ENCODE measurements around the gene AFF3. TPM values are rescaled to one million over a fixed set of nuclear protein-coding genes. Genes with fewer than 3 reads are reported as not detected.
"Not testable (repeated sequence)": the region's sequence is repeated elsewhere in the genome, so short reads cannot be mapped to it uniquely, and the experiment has no call there.

AFF3 gene
- total and polyA plus RNA-seq, 2 of the 8 experiments (the other 6 are each of a cell fraction or from before 2014, with no cell fraction given), result 0.27 to 3.0 TPM

DNA sequence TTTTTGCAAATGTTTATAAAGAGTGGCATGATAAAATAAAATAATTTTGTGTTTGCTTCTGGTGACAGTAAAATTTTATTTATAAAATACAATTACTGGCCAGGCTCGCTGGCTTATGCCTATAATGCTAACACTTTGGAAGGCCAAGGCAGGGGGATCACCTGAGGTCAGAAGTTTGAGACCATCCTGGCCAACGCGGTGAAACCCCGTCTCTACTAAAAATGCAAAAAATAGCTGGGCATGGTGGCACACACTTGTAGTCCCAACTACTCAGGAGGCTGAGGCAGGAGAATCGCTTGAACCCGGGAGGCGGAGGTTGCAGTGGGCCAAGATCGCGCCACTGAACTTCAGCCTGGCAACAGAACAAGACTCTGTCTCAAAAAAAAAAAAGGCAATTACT lies 480.6 kb downstream of the AFF3 start:
- H3K4me3 ChIP-seq (ENCODE audit: extremely low read depth in 1 of 4, insufficient read depth in 2 of 4, low read depth in 3 of 4, low read length in 4 of 4); H3K4ac ChIP-seq (replicated peaks; ENCODE audit: insufficient read length, low read depth, low read length); H3K23me2 ChIP-seq (ENCODE audit: low read depth, low read length); H3K27ac ChIP-seq (ENCODE audit: low read depth, low read length); H3K56ac ChIP-seq (replicated peaks; ENCODE audit: insufficient read length, low read depth, low read length); H2BK20ac ChIP-seq (ENCODE audit: low read length); H2BK12ac ChIP-seq (ENCODE audit: low read depth, low read length); H2AK5ac ChIP-seq (ENCODE audit: low read depth, low read length); H3K9me3 ChIP-seq (ENCODE audit: insufficient read depth in 2 of 2, low read depth in 1 of 2, low read length in 1 of 2); H4K5ac ChIP-seq (ENCODE audit: insufficient read length, low read depth, low read length); H3K9ac ChIP-seq (replicated peaks in 1 of 4; ENCODE audit: extremely low read depth in 1 of 4, low read depth in 3 of 4, low read length in 3 of 4); H4K20me1 ChIP-seq (replicated peaks in 1 of 2; ENCODE audit: control insufficient read depth in 1 of 2, insufficient read depth in 2 of 2, low read length in 2 of 2); H2BK15ac ChIP-seq (ENCODE audit: low read length); H2BK5ac ChIP-seq (ENCODE audit: low read depth, low read length); H2AFZ ChIP-seq (ENCODE audit: low read length); H3K79me2 ChIP-seq (ENCODE audit: control insufficient read depth in 1 of 2, insufficient read depth in 2 of 2, low read length in 2 of 2); H2BK120ac ChIP-seq (replicated peaks; ENCODE audit: low read depth, low read length); H4K8ac ChIP-seq (ENCODE audit: extremely low read depth, insufficient read depth, low read length); H3K27me3 ChIP-seq (replicated peaks in 1 of 4; ENCODE audit: control insufficient read depth in 3 of 4, extremely low read depth in 1 of 4, insufficient read depth in 3 of 4, low read length in 3 of 4); H3K4me1 ChIP-seq (replicated peaks in 1 of 4; ENCODE audit: control insufficient read depth in 3 of 4, insufficient read depth in 4 of 4, low read length in 3 of 4); DNase-seq (ENCODE audit: low read depth in 1 of 2, low spot score in 2 of 2); H3K4me2 ChIP-seq (ENCODE audit: insufficient read depth in 1 of 2, low read depth in 2 of 2, low read length in 2 of 2); H3K14ac ChIP-seq (ENCODE audit: insufficient read length); H3K79me1 ChIP-seq (ENCODE audit: low read depth, low read length); FAIRE-seq; H3K36me3 ChIP-seq (ENCODE audit: control insufficient read depth in 2 of 4, insufficient read depth in 4 of 4, low read length in 3 of 4); H3K23ac ChIP-seq (ENCODE audit: insufficient read length); POLR2A ChIA-PET (ENCODE audit: partially characterized antibody); H4K91ac ChIP-seq (replicated peaks; ENCODE audit: insufficient read length, low read length); H3K18ac ChIP-seq (ENCODE audit: extremely low read depth, low read length): not testable (repeated sequence)
- 93% methylated on average over 9 of the region's 9 CpGs; no CpG with 5 or more reads in 1 of the 2 experiments for WGBS, 2 experiments (ENCODE audit: extremely low coverage in 1 of 2, insufficient coverage in 1 of 2, insufficient read length in 1 of 2, insufficient replicate concordance in 2 of 2, low coverage in 1 of 2, low lambda C conversion rate in 2 of 2, missing lambda C conversion rate in 1 of 2)
- CTCF ChIA-PET (ENCODE audit: partially characterized antibody), result interaction anchor here (1.6 to 2.1 kb wide), 2 partner anchors 8 to 10 kb away, joined by 4 to 5 read pairs; no protein-coding TSS in a partner anchor
